ENCODE results near the gene IL4R. TPM values are rescaled to one million over a fixed set of nuclear protein-coding genes. Genes with fewer than 3 reads are reported as not detected.

IL4R gene
- total RNA-seq, 1 experiment from 2014 or later: 29.6 TPM

- Histone ChIP-seq H3K4me2 (ENCODE audit: low read length) (no peak overlapping the region), H4K20me1 (ENCODE audit: insufficient read depth) (no peaks in the 10 kb centered on the region), H3K27me3 (ENCODE audit: insufficient read depth, low read length) (no peaks in the 10 kb centered on the region), H3K4me1 (ENCODE audit: control insufficient read depth in 1 of 2, insufficient read depth in 2 of 2, low read length in 2 of 2) (peaks cover 6 to 18% of the 10 kb centered on the region in 2 experiments; a peak in 3 of 4 replicates), H3K36me3 (ENCODE audit: control insufficient read depth in 1 of 2, insufficient read depth in 2 of 2, low read length in 2 of 2) (peaks cover 0 to 4% of the 10 kb centered on the region in 2 experiments; a peak in 1 of 4 replicates), H3K9ac (ENCODE audit: low read length) (no peak overlapping the region), H3K4me3 (replicated peaks in 1 of 2; ENCODE audit: low read depth in 1 of 2, low read length in 2 of 2) (no peak overlapping the region), H3K9me3 (ENCODE audit: control insufficient read depth in 1 of 2, insufficient read depth in 1 of 2, low read depth in 1 of 2, low read length in 2 of 2) (no peaks in the 10 kb centered on the region), H3K27ac (ENCODE audit: low read depth, low read length) (no peak overlapping the region), H3K9me2 (ENCODE audit: insufficient read depth) (no peaks in the 10 kb centered on the region), H3K79me2 (ENCODE audit: insufficient read depth, low read length) (peaks cover 50% of the 10 kb centered on the region), H2AFZ (ENCODE audit: low read depth, low read length, poor library complexity, severe bottlenecking) (no peak overlapping the region)
- CTCF ChIA-PET: no interaction called here
- TF ChIP-seq EZH2 (IDR thresholded peaks at IDR 0.05) (no peak), ZBTB33 (IDR thresholded peaks at IDR 0.05; ENCODE audit: extremely low read depth, insufficient replicate concordance, low read length) (no peak), YY1 (IDR thresholded peaks at IDR 0.05; ENCODE audit: extremely low read depth, insufficient replicate concordance, low read depth, low read length) (no peak), TCF7L2 (IDR thresholded peaks at IDR 0.05; ENCODE audit: borderline replicate concordance, extremely low read depth, insufficient read depth, insufficient read length) (no peak), ZFX (IDR thresholded peaks at IDR 0.05) (no peak), CBX3 (IDR thresholded peaks at IDR 0.05; ENCODE audit: low read depth) (no peak), ZNF274 (IDR thresholded peaks at IDR 0.05; ENCODE audit: low read depth, low read length) (no peak), FOSL1 (IDR thresholded peaks at IDR 0.05; ENCODE audit: low read depth) (no peak), ELF1 (IDR thresholded peaks at IDR 0.05; ENCODE audit: borderline replicate concordance, low read depth) (no peak), CEBPB (IDR thresholded peaks at IDR 0.05; ENCODE audit: low read depth) (no peak), RAD21 (IDR thresholded peaks at IDR 0.05; ENCODE audit: low read depth) (no peak), SRF (IDR thresholded peaks at IDR 0.05; ENCODE audit: low read depth) (no peak), EGR1 (IDR thresholded peaks at IDR 0.05; ENCODE audit: low read depth) (no peak), EZH2phosphoT487 (IDR thresholded peaks at IDR 0.05; ENCODE audit: borderline replicate concordance) (no peak), POLR2A (IDR thresholded peaks at IDR 0.05; ENCODE audit: borderline replicate concordance, extremely low read depth, insufficient read depth, insufficient read length) (no peak)
- intact Hi-C loops (cut with micrococcal nuclease): no loop called here
- RAD21 ChIA-PET (ENCODE audit: low non-redundant PET in 1 of 2, low total read pairs in 2 of 2, uncharacterized antibody in 2 of 2, unreplicated experiment in 2 of 2): no interaction called here
- DNase-seq (ENCODE audit: low read depth, low spot score) (no peak), ATAC-seq (no peak)
- BruUV-seq (replicated peaks): no TSS peak
- POLR2A ChIA-PET: no interaction called here
Observed at GRCh38 chr16:27332105-27332504, 18.3 kb downstream of the IL4R start.
